Smooth muscle cell (in vitro differentiated cells): ENCODE measurements around the gene ZDHHC13. TPM values are rescaled to one million over a fixed set of nuclear protein-coding genes. Genes with fewer than 3 reads are reported as not detected.

Source experiments
- DNase-seq: peaks from one replicate; lab custom pipeline; 2025; ENCODE audit not compliant: unreplicated experiment; lab: John Stamatoyannopoulos, UW
- H2AFZ ChIP-seq: fragments of 200-600 bp; sonication (generic); 2 replicates; pipeline ENCODE4 v1.6.0; 2016; ENCODE audit warnings: antibody characterized with exemption, low read depth, mild to moderate bottlenecking
- H3F3A ChIP-seq: fragments of 200-600 bp; sonication (generic); 2 replicates; pipeline ENCODE4 v1.6.0; 2017; ENCODE audit warnings: antibody characterized with exemption, low read depth
- H3K27ac ChIP-seq: fragments of 200-600 bp; sonication (generic); 2 replicates; pipeline ENCODE4 v1.5.1; 2016; ENCODE audit warnings: low read depth, mild to moderate bottlenecking
- H3K27me3 ChIP-seq: fragments of 200-600 bp; sonication (generic); 2 replicates; pipeline ENCODE4 v1.6.1; 2016; ENCODE audit warnings: low read depth, mild to moderate bottlenecking
- H3K36me3 ChIP-seq: fragments of 200-600 bp; sonication (generic); 2 replicates; pipeline ENCODE4 v1.5.1; 2016; ENCODE audit warnings: low read depth
- H3K4me1 ChIP-seq: fragments of 200-600 bp; sonication (generic); 2 replicates; pipeline ENCODE4 v1.5.1; 2016; ENCODE audit warnings: low read depth
- H3K4me2 ChIP-seq: fragments of 200-600 bp; sonication (generic); 2 replicates; pipeline ENCODE4 v1.6.0; 2016; ENCODE audit warnings: mild to moderate bottlenecking
- H3K4me3 ChIP-seq: fragments of 200-600 bp; sonication (generic); 2 replicates; pipeline ENCODE4 v1.5.1; 2016; ENCODE audit warnings: mild to moderate bottlenecking
- H3K79me2 ChIP-seq: fragments of 200-600 bp; sonication (generic); 2 replicates; pipeline ENCODE4 v1.6.0; 2016; ENCODE audit warnings: low read depth, mild to moderate bottlenecking
- H3K9ac ChIP-seq: fragments of 200-600 bp; sonication (generic); 2 replicates; pipeline ENCODE4 v1.6.0; 2016; ENCODE audit warnings: low read depth
- H3K9me3 ChIP-seq: fragments of 200-600 bp; sonication (generic); replicated peaks from 2 replicates; pipeline ENCODE4 v1.5.1; 2016; ENCODE audit warnings: low read depth
- H4K20me1 ChIP-seq: fragments of 200-600 bp; sonication (generic); 2 replicates; pipeline ENCODE4 v1.6.0; 2016; ENCODE audit warnings: low read depth
- CTCF ChIP-seq: fragments of 200-600 bp; sonication (generic); IDR thresholded peaks from 2 replicates; pipeline ENCODE4 v1.5.1; 2017; ENCODE audit warnings: borderline replicate concordance, mild to moderate bottlenecking, antibody characterized with exemption; ENCODE audit not compliant: insufficient read depth, poor library complexity, severe bottlenecking
- WGBS: methylation state at CpG from one replicate; pipeline ENCODE4 v1.1.7; 2016; ENCODE audit warnings: low lambda C conversion rate; 5-methylcytosine and 5-hydroxymethylcytosine counted together
- polyA plus RNA-seq: library from polyadenylated mRNA; unstranded; fragments of >200 nt; fragmentation: Nextera tagmentation; extraction: Ambion mirVana; gene quantifications from 2 replicates; pipeline ENCODE4 v1.2.1, GENCODE V29; 2016
- total RNA-seq: library from RNA; depleted of rRNA; stranded (reverse); fragments of >200 nt; gene quantifications from 2 replicates; pipeline ENCODE4 v1.2.3, GENCODE V29; 2014

The ZDHHC13 gene
- total and polyA plus RNA-seq, 2 experiments from 2014 or later: 12.8 to 17.3 TPM

- WGBS: 49% methylated on average over 3 of the region's 3 CpGs
- H3K9me3 ChIP-seq: no peaks in the 10 kb centered on the region
- no peak overlapping the region for H3K4me3 ChIP-seq
- H3K4me2 ChIP-seq: no peak overlapping the region
- no peak for DNase-seq
- no peak overlapping the region for H3K9ac ChIP-seq
- H3K27me3 ChIP-seq: peaks cover 8% of the 10 kb centered on the region
- H2AFZ ChIP-seq: no peak overlapping the region
- H3K4me1 ChIP-seq: peaks cover 10% of the 10 kb centered on the region
- H3K27ac ChIP-seq: no peak overlapping the region
- no peaks in the 10 kb centered on the region for H4K20me1 ChIP-seq
- no peaks in the 10 kb centered on the region for H3F3A ChIP-seq
- no peaks in the 10 kb centered on the region for H3K79me2 ChIP-seq
- no peaks in the 10 kb centered on the region for H3K36me3 ChIP-seq
- no peak for TF ChIP-seq CTCF
These were observed 92.1 kb downstream of the ZDHHC13 start for GRCh38 chr11:19208959-19209546.

DNA sequence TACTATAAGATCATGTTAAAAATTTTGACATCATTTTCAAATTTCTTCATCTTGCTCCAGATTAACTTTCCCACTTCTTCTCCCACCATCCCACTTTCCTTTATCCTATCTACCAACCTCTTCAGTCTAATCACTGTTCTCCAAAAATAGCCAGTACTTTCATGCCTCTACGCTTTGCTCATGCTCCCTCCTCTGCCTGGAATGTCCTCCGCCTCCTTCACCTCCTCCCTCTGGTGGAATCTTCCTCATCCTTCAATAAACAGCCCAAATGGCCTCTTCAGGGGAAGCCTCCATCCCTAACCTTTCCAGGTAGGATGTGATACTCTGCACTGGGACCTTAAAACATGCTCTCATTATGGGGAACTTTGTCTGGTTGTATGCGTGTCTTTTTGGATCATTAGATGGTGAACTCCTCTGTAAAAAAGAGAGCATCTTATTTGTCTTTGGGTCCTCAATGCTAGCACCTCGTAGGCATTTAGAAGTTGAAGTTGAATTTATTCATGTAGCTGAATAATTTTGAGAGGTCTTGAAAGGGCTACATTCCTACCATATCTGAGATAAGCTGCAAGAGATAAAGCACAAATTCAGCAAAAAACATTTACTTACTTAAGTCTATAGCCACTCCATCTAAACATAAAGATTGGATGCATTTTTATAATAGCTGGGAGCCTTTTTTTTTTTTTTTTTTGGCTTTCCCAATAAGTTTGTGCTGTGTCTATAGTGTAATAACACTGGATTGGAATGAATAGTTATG is 92.8 kb downstream of the ZDHHC13 start:
- Histone ChIP-seq H3K4me3 (no peak overlapping the region), H3K9me3 (no peaks in the 10 kb centered on the region), H4K20me1 (no peaks in the 10 kb centered on the region), H3K4me1 (peaks cover 10% of the 10 kb centered on the region), H3F3A (no peaks in the 10 kb centered on the region), H3K27ac (no peak overlapping the region), H3K4me2 (no peak overlapping the region), H3K36me3 (no peaks in the 10 kb centered on the region), H3K79me2 (no peaks in the 10 kb centered on the region), H3K27me3 (peaks cover 10% of the 10 kb centered on the region), H3K9ac (no peak overlapping the region), H2AFZ (no peak overlapping the region)
- 69% methylated on average over 4 of the region's 4 CpGs for WGBS
- TF ChIP-seq CTCF: no peak
- DNase-seq: no peak

DNA sequence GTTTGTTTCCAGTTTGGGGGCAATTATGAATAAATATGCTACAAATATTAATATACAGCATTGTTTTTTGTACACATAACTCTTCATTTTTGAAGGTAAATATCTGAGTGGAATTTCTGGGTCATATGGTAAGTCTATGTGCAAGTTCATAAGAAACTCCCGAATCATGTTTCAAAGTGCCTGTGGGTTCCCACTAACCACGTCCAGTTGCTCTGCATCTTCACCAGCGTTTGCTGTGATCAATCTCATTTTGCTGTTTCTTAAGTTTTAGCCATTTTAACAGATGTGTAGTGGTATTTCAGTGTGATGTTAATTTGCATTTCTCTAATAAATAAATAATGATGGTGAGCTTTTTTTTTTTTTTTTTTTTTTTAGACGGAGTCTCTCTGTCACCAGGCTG is 99.1 kb downstream of the ZDHHC13 start:
- Histone ChIP-seq H3K27me3 (peaks cover 10% of the 10 kb centered on the region), H3K9ac (no peak overlapping the region), H3K4me1 (no peaks in the 10 kb centered on the region), H3K79me2 (no peaks in the 10 kb centered on the region), H3K4me3 (no peak overlapping the region), H3K27ac (no peak overlapping the region), H3K36me3 (no peaks in the 10 kb centered on the region), H2AFZ (no peak overlapping the region), H3K9me3 (no peaks in the 10 kb centered on the region), H4K20me1 (no peaks in the 10 kb centered on the region), H3K4me2 (no peak overlapping the region), H3F3A (no peaks in the 10 kb centered on the region)
- DNase-seq: no peak
- TF ChIP-seq CTCF: no peak
- 83% methylated on average over 4 of the region's 4 CpGs for WGBS
